ENCODE measurements around the gene EIF6.

The EIF6 gene

DNA sequence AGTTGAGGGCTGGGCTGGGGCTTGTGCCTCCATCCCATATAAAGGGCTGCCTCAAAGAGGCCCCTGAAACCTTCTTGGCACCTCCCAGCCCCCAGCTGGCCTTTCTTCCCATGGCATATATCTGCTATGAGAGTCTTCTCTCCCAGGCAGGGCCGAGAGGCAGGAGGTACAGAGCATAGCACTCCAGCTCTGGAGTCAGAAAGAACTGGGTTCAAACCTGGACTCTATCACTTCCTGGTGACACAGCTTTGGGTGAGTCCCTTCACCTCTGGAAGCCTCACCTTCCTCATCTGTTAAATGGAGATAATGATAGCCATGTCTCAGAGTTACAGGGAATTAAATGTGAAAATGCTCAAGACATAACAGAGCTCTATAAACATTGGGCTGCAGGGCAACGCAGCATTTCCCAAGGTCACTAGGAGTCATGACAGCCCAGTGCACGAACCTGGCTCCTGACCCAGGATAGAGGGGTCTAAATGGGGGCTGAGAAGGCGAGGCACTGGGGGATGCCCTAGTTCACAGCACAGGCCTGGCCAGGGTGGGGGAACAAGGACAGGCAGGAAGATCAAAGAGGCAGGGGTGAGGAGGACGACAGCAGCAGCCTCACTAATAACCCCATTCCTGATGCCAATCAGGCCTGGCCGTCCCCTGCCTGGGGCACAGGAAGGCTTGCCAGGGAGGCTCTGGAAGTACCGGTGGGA lies 5.8 kb upstream of the EIF6 start:
- TF ChIP-seq, protein P1, sequence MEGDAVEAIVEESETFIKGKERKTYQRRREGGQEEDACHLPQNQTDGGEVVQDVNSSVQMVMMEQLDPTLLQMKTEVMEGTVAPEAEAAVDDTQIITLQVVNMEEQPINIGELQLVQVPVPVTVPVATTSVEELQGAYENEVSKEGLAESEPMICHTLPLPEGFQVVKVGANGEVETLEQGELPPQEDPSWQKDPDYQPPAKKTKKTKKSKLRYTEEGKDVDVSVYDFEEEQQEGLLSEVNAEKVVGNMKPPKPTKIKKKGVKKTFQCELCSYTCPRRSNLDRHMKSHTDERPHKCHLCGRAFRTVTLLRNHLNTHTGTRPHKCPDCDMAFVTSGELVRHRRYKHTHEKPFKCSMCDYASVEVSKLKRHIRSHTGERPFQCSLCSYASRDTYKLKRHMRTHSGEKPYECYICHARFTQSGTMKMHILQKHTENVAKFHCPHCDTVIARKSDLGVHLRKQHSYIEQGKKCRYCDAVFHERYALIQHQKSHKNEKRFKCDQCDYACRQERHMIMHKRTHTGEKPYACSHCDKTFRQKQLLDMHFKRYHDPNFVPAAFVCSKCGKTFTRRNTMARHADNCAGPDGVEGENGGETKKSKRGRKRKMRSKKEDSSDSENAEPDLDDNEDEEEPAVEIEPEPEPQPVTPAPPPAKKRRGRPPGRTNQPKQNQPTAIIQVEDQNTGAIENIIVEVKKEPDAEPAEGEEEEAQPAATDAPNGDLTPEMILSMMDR (IDR thresholded peaks at IDR 0.05; ENCODE audit: low read depth, low read length, missing control alignments), result no peak
- no peak overlapping the region for H3K4me3 ChIP-seq (replicated peaks; ENCODE audit: low read depth, low read length)
- DNase-seq (ENCODE audit: extremely low read depth, low read depth), result no peak

DNA sequence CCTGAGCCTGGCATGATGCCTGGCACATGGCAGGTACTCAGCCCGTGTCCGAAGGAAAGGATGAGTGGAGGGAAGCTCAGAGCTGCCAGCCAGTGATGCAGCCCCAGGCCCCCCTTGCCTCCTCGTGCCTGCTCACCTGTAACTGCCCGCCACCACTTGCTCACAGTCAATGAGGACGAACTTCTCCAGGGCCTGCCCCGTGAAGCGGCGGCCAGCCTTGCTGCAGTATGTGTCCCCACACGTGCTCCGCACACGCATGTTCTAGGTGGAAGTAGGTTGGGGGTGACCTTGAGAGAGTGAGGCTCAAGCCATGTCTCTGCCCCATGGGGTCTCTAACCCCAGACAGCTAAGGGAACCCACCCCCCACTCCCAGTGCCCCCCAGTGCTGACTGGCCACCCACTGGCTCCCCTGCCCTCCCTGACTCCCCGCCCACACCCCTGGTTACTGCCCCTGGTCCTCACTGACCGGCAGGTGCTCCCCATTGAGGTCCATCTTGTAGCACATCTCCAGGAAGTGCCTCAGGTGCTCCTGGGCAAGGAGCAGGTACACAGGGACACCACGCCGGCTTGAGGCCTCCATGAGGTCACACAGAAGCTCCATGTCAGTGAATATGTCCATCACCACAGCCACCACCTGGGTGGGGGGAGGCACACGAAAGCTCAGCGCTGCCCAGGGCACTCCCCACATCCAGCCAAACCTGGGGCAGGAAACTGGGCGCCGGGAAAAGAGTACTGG lies 3.9 kb upstream of the EIF6 start:
- no peak for DNase-seq (ENCODE audit: extremely low read depth, low read depth)
- TF ChIP-seq, protein P1 (IDR thresholded peaks at IDR 0.05; ENCODE audit: low read depth, low read length, missing control alignments), result no peak
- no peak overlapping the region for H3K4me3 ChIP-seq (replicated peaks; ENCODE audit: low read depth, low read length)

DNA sequence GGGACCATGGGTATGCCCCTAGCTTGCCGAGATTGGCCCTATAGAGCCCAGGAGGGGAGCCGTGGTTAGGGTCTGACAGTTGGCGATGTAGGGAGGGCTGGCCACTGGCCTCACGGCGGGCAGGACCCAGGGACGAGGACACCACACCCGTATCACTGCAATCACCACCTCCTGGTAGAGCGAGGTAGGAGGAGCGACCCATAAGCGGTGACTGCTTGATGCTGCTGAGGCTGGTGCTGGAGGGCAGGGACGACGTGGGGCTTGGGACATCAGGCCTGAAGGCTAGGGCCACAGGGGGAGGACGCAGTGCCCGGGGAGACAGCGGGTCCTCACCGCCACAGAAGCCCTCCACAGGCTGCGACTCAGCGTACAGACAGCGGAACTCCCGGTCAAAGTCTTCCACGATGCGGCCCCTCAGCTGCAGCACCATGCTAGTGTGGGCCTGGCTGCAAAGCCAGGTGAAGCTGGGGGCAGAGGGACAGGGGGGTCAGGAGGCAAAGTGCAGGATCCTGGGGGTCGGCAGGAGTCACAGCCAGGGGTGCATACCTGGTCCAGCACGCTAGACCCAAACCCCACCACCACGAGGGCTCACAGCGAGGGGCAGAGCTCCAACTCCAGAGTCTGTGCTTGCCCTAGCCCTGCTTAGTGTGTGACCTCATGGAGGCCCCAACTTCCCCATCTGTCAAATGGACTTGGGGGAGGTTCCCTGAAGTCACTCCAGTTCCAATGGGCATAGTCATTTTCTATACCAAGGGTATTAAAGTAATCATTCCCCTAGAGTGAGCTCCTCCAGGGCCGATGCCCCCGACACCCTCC lies 3.1 kb upstream of the EIF6 start:
- no peak overlapping the region for H3K4me3 ChIP-seq (replicated peaks; ENCODE audit: low read depth, low read length)
- TF ChIP-seq, protein P1 (IDR thresholded peaks at IDR 0.05; ENCODE audit: low read depth, low read length, missing control alignments), result no peak
- DNase-seq (ENCODE audit: extremely low read depth, low read depth), result no peak

DNA sequence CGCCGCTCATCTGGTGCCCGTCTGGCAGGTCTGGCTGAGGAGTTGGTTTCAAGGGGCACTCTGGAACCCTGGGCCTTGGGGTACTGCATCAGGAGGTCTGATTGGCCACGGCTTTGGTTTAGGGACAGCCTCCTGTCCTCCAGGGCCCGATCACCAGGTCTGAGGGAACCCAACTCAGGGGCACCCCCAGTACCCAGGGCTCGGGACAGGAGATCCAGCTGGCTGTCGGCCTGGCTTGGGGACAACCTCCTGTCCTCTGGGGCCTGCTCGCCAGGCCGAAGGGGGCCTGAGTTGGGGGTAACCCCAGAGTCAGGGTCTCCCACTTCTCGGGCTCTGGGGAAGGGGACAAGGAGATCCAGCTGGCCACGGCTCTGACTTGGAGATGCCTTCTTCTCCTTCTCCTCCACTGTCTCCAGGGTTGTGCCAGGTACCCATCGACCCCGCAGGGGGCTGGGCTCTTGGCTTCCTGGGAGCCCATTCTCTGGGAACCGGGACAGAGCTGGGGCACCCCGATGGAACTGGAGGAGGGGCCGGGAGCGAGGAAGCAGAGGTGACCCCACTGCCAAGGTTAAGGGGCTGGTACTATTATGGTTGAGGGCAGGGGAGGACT lies 2.4 kb upstream of the EIF6 start:
- H3K4me3 ChIP-seq (replicated peaks; ENCODE audit: low read depth, low read length), result no peak overlapping the region
- no peak for DNase-seq (ENCODE audit: extremely low read depth, low read depth)
- TF ChIP-seq, protein P1 (IDR thresholded peaks at IDR 0.05; ENCODE audit: low read depth, low read length, missing control alignments), result no peak

DNA sequence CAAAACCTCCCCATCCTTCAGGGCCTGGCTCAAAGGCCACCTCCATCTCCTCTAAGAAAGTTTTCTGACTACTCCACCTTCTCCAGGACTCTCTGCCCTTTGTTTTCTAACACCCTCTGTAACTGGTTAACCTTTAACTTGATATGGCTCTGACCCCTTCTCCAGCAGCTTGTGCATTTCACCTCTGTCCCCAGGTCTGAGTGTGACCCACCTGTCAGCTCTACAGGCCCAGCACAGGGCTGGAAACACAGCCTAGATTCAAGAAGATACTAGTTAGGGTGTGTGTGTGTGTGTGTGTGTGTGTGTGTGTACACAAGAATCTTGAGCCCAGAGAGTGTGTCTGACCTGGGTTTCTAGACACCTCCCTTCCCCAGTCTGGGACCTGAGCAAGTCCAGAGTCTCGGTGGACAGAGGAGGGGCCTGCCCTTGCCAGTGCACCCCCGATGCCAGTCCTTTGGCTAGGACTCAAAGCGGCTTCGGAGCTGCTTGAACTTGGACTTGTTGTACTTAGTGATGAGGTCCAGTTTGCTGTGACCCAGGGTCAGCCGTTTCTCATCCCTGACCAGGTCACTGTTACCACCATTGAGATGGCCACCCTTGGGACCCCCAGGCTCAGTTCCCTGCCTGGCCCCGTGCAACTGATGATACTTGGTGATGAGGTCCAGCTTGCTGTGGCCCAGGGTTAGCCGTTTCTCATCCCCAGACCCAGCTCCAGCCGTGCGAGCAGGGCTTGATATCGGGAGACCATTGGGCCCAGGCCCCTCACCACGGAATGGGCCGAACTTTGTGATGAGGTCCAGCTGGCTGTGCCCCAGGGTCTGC lies 1.7 kb upstream of the EIF6 start:
- TF ChIP-seq, protein P1 (IDR thresholded peaks at IDR 0.05; ENCODE audit: low read depth, low read length, missing control alignments), result no peak
- no peak overlapping the region for H3K4me3 ChIP-seq (replicated peaks; ENCODE audit: low read depth, low read length)
- DNase-seq (ENCODE audit: extremely low read depth, low read depth), result no peak

DNA sequence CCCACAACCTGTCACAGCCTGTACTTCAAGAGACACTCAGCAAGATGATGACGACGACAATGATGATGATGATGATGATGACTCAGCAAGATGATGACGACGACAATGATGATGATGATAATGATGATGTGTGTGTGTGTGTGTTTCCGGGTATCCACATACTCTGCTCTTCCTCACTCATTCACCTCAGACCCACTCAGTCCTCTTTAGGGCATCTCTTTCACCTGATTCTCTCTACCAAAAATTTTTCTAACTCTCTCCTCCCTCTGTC lies 1.2 kb upstream of the EIF6 start:
- TF ChIP-seq, protein P1 (IDR thresholded peaks at IDR 0.05; ENCODE audit: low read depth, low read length, missing control alignments), result no peak
- DNase-seq (ENCODE audit: extremely low read depth, low read depth), result no peak
- peak overlapping the region; percentile 83 for H3K4me3 ChIP-seq (replicated peaks; ENCODE audit: low read depth, low read length)

Data from HFF-Myc (cell line).